Calu3 (cell line): Measurements from ENCODE around the gene MAPK8IP2. TPM values are rescaled to one million over a fixed set of nuclear protein-coding genes. Genes with fewer than 3 reads are reported as not detected.
A peak's percentile ranks its signal among the peaks of the same experiment; 100 is the strongest.

Experiments
- BruUV-seq: library from RNA; stranded (reverse); fragments of 400-500 nt; replicated peaks from 2 replicates; lab custom pipeline; 2021; lab: Mats Ljungman, UMichigan
- CTCF ChIA-PET: fragments of 300-600 bp; sonication (Branson Sonifier 250); formaldehyde crosslinking; loops from one replicate; lab custom pipeline; 2022; ENCODE audit warnings: antibody characterized with exemption; lab: Charles Lee
- DNase-seq: peaks from one replicate; pipeline ENCODE4 v3.0.0; 2022
- H3K27ac Mint-ChIP-seq: one replicate; pipeline ENCODE4 v1.8.0; 2022; ENCODE audit warnings: mixed read lengths; ENCODE audit not compliant: unreplicated experiment
- H3K27me3 Mint-ChIP-seq: one replicate; pipeline ENCODE4 v1.8.0; 2022; ENCODE audit warnings: mixed read lengths; ENCODE audit not compliant: unreplicated experiment
- H3K36me3 Mint-ChIP-seq: one replicate; pipeline ENCODE4 v1.8.0; 2022; ENCODE audit warnings: mild to moderate bottlenecking, moderate library complexity, mixed read lengths; ENCODE audit not compliant: insufficient read depth, unreplicated experiment
- H3K4me1 Mint-ChIP-seq: one replicate; pipeline ENCODE4 v1.8.0; 2022; ENCODE audit warnings: mild to moderate bottlenecking, low read depth, mixed read lengths; ENCODE audit not compliant: unreplicated experiment
- H3K4me3 Mint-ChIP-seq: one replicate; pipeline ENCODE4 v1.8.0; 2022; ENCODE audit warnings: mild to moderate bottlenecking, low read depth, moderate library complexity, mixed read lengths; ENCODE audit not compliant: unreplicated experiment
- H3K9me3 Mint-ChIP-seq: one replicate; pipeline ENCODE4 v1.8.0; 2022; ENCODE audit warnings: low read depth, mixed read lengths; ENCODE audit not compliant: unreplicated experiment
- CTCF ChIP-seq: fragments of 200-600 bp; IDR thresholded peaks from one replicate; pipeline ENCODE4 v1.8.0; 2022; ENCODE audit warnings: antibody characterized with exemption; ENCODE audit not compliant: unreplicated experiment
- intact Hi-C: fragments of 100-400 bp; cut with micrococcal nuclease; formaldehyde crosslinking; loops from one replicate; pipeline ENCODE4 v1.10.0; 2022; ENCODE audit not compliant: unreplicated experiment
- total RNA-seq: library from RNA; stranded (reverse); gene quantifications from 2 replicates; pipeline ENCODE4 v1.2.3, GENCODE V29; 2022

MAPK8IP2 gene
- total RNA-seq, 1 experiment from 2014 or later, result 2.9 TPM

DNA sequence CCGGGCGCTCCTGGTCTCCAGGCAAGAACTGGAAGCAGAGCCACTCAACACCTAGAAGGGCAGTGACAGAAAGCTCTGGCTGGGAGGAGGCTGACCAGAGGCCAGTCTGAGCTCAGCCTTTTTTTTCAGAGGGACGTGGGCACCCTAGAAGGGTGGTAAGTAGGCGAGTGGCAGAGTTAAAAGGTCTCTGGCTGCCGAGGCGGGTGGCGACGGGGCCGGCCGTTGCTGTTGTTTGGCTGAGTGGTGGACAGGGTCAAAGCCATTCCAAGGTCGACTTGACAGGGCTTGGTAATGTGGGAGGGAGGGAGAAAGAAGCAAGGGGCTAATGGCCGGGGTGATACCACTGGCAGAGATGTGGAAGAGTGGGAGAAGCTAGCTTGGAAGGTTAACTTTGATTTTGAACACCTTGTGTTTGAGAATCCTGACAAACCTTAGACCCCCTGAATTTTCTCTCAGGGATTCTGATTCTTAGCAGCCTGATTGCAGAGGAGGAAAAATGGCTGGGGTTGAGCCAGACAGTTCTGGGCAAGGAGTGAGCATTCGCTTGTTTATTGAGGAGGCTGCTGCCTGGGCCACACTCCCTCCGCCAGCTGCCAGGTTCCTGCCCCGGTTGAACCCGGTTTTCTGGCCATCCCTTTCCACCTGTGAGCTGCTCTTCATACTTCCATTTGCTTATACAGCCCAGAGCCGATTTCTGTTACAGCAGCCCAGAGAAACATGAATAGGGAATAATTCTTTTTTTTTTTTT is 37.0 kb upstream of the MAPK8IP2 start:
- Mint-ChIP-seq H3K27ac (peak overlapping the region; percentile 80), H3K4me3 (peak overlapping the region; percentile 92), H3K36me3 (peaks cover 25% of the 10 kb centered on the region), H3K9me3 (no peaks in the 10 kb centered on the region), H3K4me1 (peaks cover 9% of the 10 kb centered on the region), H3K27me3 (no peaks in the 10 kb centered on the region)
- BruUV-seq, result no TSS peak
- no peak for DNase-seq
- intact Hi-C loops, result no loop called here
- TF ChIP-seq CTCF, result no peak
- CTCF ChIA-PET, result interaction anchor here (0.7 to 2.2 kb wide), 9 partner anchors 18 to 288 kb away, joined by 3 to 19 read pairs (median 6); partner anchors contain the start of genes ARSA, KLHDC7B, LMF2 and NCAPH2

GRCh38 chr22:50564289-50564688 is 36.3 kb upstream of the MAPK8IP2 start:
- no peaks in the 10 kb centered on the region for H3K27me3 Mint-ChIP-seq

GRCh38 chr22:50567721-50568252 is 32.8 kb upstream of the MAPK8IP2 start:
- Mint-ChIP-seq H3K27me3 (no peaks in the 10 kb centered on the region), H3K27ac (no peak overlapping the region), H3K36me3 (peaks cover 40% of the 10 kb centered on the region), H3K9me3 (no peaks in the 10 kb centered on the region), H3K4me3 (no peak overlapping the region), H3K4me1 (no peaks in the 10 kb centered on the region)
- CTCF ChIA-PET, result no interaction called here
- intact Hi-C loops, result no loop called here
- TF ChIP-seq CTCF, result no peak
- no peak for DNase-seq
- no TSS peak for BruUV-seq

More at GRCh38 chr22:50564289-50564688, 36.3 kb upstream of the MAPK8IP2 start:
- Mint-ChIP-seq H3K36me3 (peaks cover 27% of the 10 kb centered on the region), H3K4me1 (peaks cover 9% of the 10 kb centered on the region), H3K9me3 (no peaks in the 10 kb centered on the region), H3K4me3 (peak overlapping the region; percentile 92), H3K27ac (no peak overlapping the region)
- no TSS peak for BruUV-seq
- intact Hi-C loops, result no loop called here
- no peak for TF ChIP-seq CTCF
- CTCF ChIA-PET, result interaction anchor here (0.7 to 2.2 kb wide), 3 partner anchors 34 to 57 kb away, joined by 3 to 19 read pairs (median 12); partner anchors contain the start of genes SCO2 and TYMP
- no peak for DNase-seq

GRCh38 chr22:50568626-50569025 is 32.0 kb upstream of the MAPK8IP2 start:
- Mint-ChIP-seq H3K4me1 (no peaks in the 10 kb centered on the region), H3K27ac (no peak overlapping the region), H3K36me3 (peaks cover 36% of the 10 kb centered on the region), H3K27me3 (no peaks in the 10 kb centered on the region), H3K9me3 (no peaks in the 10 kb centered on the region), H3K4me3 (no peak overlapping the region)
- CTCF ChIA-PET, result no interaction called here
- no TSS peak for BruUV-seq
- TF ChIP-seq CTCF, result no peak
- no peak for DNase-seq
- intact Hi-C loops, result no loop called here
